HG03520 (cell line): ENCODE measurements around the gene SNAP23.
A peak's percentile ranks its signal among the peaks of the same experiment; 100 is the strongest.
"Not testable (repeated sequence)": the region's sequence is repeated elsewhere in the genome, so short reads cannot be mapped to it uniquely, and the experiment has no call there.

ENCODE experiments used
- ATAC-seq: cut with Tn5 transposase; IDR thresholded peaks from one replicate; pipeline ENCODE4 v1.9.1; 2021; ENCODE audit warnings: mild to moderate bottlenecking, moderate library complexity; ENCODE audit not compliant: unreplicated experiment

Gene SNAP23

DNA sequence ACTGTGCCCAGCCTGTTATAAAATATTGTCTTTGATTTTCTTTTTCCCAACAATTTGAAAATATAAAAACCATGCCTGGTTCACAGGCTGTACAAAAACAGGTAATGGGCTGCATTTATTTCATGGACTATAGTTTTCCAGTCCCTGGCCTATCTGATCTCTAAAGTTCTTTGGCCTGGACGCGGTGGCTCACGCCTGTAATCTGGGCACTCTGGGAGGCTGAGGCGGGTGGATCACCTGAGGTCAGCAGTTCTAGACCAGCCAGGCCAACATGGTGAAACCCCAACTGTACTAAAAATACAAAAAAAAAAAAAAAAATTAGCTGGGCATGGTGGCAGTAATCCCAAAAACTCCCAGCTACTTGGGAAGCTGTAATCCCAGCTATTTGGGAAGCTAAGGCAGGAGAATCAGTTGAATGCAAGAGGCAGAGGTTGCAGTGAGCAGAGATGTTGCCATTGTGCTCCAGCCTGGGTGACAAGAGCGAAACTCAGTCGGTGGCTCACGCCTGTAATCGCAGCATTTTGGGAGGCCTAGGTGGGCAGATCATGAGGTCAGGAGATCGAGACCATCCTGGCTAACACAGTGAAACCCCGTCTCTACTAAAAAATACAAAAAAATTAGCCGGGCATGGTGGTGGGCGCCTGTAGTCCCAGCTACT is 61.2 kb downstream of the SNAP23 start:
- not testable (repeated sequence) for ATAC-seq

DNA sequence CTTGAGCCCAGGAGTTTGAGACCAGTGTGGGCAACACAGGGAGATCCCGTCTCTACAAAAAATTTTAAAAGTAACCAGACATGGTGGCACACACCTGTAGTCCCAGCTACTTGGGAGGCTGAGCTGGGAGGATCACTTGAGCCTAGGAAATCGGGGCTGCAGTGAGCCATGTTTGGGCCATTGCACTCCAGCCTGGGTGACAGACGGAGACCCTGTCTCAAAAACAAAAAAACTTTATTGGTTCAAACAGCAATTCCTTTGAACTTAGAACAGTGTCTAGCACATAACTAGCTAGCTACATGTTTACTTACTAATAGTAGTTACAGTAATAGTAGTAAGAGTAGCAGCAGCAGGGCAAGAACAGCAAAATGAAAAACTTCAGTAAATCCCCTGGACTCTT is 63.3 kb downstream of the SNAP23 start:
- ATAC-seq, result no peak

DNA sequence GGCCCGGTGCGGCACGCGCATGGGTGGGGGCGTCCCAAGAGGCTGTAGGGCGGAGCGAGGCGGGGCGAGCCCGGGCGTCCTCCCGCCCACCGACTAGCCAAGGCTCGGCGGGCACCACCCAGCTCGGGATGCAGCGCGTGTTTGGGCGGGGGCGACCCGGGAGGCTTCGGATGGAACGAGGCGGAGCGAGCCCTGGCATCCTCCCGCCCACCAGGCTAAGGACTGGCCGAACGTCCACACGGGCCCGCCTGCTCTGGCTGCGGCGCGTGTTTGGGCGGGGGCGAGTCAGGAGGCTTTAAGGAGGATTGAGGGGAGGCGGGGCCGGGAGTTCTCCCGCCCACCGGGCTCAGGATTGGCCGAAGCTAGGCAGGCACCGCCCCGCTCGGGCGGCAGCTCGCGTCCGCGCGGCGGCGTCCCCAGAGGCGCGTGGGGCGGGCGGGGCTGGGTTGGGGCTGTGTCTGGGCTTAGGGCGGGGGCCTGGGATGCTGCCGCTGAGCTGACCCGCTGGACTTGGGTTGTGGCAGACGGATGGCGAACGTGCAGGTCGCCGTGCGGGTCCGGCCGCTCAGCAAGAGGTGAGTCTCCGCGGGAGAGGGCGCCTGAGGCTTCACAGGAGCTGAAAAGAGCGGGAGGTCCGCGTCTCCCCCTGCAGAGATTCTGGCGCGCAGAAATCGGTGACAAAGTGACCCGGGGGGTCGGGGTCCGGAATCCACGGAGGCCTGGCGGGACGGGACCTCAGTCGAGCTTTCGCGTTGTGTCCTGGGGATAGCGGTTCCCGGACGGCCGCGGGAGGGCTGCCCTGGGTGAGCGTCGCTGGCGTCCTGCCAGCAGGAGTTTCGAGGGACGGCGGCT is 80.0 kb downstream of the SNAP23 start, which contains the start of gene STARD9:
TSS of gene STARD9 (plus strand) at position 419 of the 852 bp plus-strand sequence. CDS start at position 529, 110 bp downstream.
- ATAC-seq, result peak; percentile 85

DNA sequence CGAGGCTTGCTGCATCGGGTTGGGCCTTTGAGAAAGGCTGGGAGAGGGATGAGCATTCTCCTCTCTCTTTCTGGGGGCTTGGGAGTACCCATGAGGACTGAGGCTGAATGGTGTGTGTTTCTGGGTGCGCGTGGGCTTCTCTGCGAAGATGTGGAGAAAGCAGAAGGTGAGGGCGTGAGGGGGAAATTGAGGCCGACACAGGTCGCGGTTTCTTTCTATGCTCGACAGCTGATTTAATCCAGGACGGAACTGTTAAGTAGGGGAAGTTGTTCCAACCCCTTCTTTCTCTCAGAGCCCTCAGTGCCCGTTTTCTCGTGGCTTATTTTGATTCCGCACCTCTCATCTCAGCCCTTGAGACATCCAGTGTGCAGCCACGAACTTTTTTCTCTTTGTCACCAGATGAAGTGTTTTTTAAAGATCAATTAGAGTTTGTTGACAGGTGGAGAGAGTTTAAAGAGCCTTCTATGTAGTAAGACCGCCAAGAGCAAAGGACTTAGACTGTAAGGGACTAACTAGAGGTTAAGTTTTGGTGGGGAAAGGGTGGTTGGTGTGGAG is 80.7 kb downstream of the SNAP23 start:
- no peak for ATAC-seq

DNA sequence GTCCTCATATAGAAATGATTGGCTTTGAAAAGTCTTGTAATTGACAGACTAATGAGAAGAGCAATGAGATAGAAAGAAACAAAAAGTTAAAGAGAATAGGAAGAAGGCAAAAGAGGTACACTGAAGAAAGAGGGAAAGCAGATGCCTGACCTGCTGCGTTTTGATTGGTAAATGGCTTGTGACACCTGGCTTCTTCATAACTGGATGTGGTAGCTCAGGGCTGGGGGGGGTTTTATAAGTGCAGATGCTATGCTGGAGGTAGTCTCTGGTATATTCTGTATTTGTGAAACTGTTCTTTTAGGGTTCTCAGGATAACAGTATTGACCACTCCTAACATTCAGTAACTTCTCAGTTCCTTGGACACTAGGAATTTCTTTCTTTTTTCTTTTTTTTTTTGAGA is 81.3 kb downstream of the SNAP23 start:
- no peak for ATAC-seq

- no peak for ATAC-seq
Observed at GRCh38 chr15:42577514-42578031, 82.1 kb downstream of the SNAP23 start.

GRCh38 chr15:42578984-42579537 is 83.6 kb downstream of the SNAP23 start:
- ATAC-seq, result no peak

- ATAC-seq, result no peak
Observed at GRCh38 chr15:42581272-42581730, 85.9 kb downstream of the SNAP23 start.
